HG03521 (cell line): Measurements from ENCODE around the gene SPATA9.
"Not testable (repeated sequence)": the region's sequence is repeated elsewhere in the genome, so short reads cannot be mapped to it uniquely, and the experiment has no call there.

Experiments used
- ATAC-seq: cut with Tn5 transposase; IDR thresholded peaks from one replicate; pipeline ENCODE4 v1.9.1; 2021; ENCODE audit warnings: mild to moderate bottlenecking, moderate library complexity; ENCODE audit not compliant: unreplicated experiment

The SPATA9 gene

GRCh38 chr5:95647886-95648860 lies 34.6 kb downstream of the SPATA9 start:
- ATAC-seq, result no peak

GRCh38 chr5:95646569-95647431 lies 36.0 kb downstream of the SPATA9 start, which contains the start of gene RFESD:
Gene RFESD (plus strand): TSS chr5:95646777. CDS start chr5:95652272, 5,495 bp downstream.
- peak; percentile 97 for ATAC-seq

- not testable (repeated sequence) for ATAC-seq
Measured at GRCh38 chr5:95646226-95646568, 36.6 kb downstream of the SPATA9 start.

- ATAC-seq, result peak; percentile 33
Measured at GRCh38 chr5:95644351-95645042, 38.3 kb downstream of the SPATA9 start.

GRCh38 chr5:95643152-95643551 lies 39.6 kb downstream of the SPATA9 start:
- no peak for ATAC-seq

GRCh38 chr5:95641741-95642220 lies 41.0 kb downstream of the SPATA9 start:
- ATAC-seq, result no peak

GRCh38 chr5:95638632-95639031 lies 44.2 kb downstream of the SPATA9 start:
- ATAC-seq, result no peak

- no peak for ATAC-seq
Measured at GRCh38 chr5:95634081-95634480, 48.7 kb downstream of the SPATA9 start.

GRCh38 chr5:95633671-95634070 lies 49.1 kb downstream of the SPATA9 start:
- ATAC-seq, result no peak

GRCh38 chr5:95632942-95633341 lies 49.8 kb downstream of the SPATA9 start:
- ATAC-seq, result not testable (repeated sequence)

- ATAC-seq, result peak; percentile 90
Measured at GRCh38 chr5:95631991-95632675, 50.7 kb downstream of the SPATA9 start.

GRCh38 chr5:95631255-95631958 lies 51.4 kb downstream of the SPATA9 start:
- ATAC-seq, result peak; percentile 9

GRCh38 chr5:95630394-95630917 lies 52.3 kb downstream of the SPATA9 start:
- no peak for ATAC-seq

GRCh38 chr5:95628933-95629332 lies 53.9 kb downstream of the SPATA9 start:
- ATAC-seq, result no peak

GRCh38 chr5:95627971-95628810 lies 54.6 kb downstream of the SPATA9 start:
- no peak for ATAC-seq

- ATAC-seq, result no peak
Measured at GRCh38 chr5:95626701-95627100, 56.1 kb downstream of the SPATA9 start.

- no peak for ATAC-seq
Measured at GRCh38 chr5:95624368-95624767, 58.4 kb downstream of the SPATA9 start.

- no peak for ATAC-seq
Measured at GRCh38 chr5:95623706-95624105, 59.1 kb downstream of the SPATA9 start.
